Natural killer cell (primary cell): ENCODE results near the gene PPP1R12B. TPM values are rescaled to one million over a fixed set of nuclear protein-coding genes. Genes with fewer than 3 reads are reported as not detected.
A peak's percentile ranks its signal among the peaks of the same experiment; 100 is the strongest.

Source experiments
- ATAC-seq, 3 donors: fragments of 150-1000 bp in 2 of 3; fragments of 200-7000 bp in 1 of 3; cut with Tn5 transposase; 1 replicate in 1 of 3; 2 replicates in 2 of 3; pipeline ENCODE4 v1.10.0; 2021; ENCODE audit warnings: mild to moderate bottlenecking in 2 of 3, moderate library complexity in 2 of 3
- DNase-seq, 2 donors: peaks; one replicate each; pipeline versions ENCODE4 v3.0.0 to v3.0.0-alpha.2; 2013 to 2021; ENCODE audit warnings: mixed read lengths in 1 of 2
- H3K27ac ChIP-seq: one replicate; pipeline ENCODE4 v1.5.1; 2013; ENCODE audit warnings: mild to moderate bottlenecking, low read length
- H3K27me3 ChIP-seq: one replicate; pipeline ENCODE4 v1.6.1; 2013; ENCODE audit warnings: low read length; ENCODE audit not compliant: control insufficient read depth, insufficient read depth
- H3K36me3 ChIP-seq: one replicate; pipeline ENCODE4 v1.6.1; 2013; ENCODE audit warnings: low read length; ENCODE audit not compliant: control insufficient read depth, insufficient read depth
- H3K4me1 ChIP-seq: one replicate; pipeline ENCODE4 v1.6.1; 2013; ENCODE audit warnings: low read length; ENCODE audit not compliant: control insufficient read depth, insufficient read depth
- H3K4me3 ChIP-seq: one replicate; pipeline ENCODE4 v1.5.1; 2013; ENCODE audit warnings: low read length
- H3K9me3 ChIP-seq: one replicate; pipeline ENCODE4 v1.6.1; 2013; ENCODE audit warnings: low read length; ENCODE audit not compliant: control insufficient read depth, insufficient read depth
- H3K27ac Mint-ChIP-seq, 2 donors: one replicate each; pipeline ENCODE4 v1.8.0; 2022; ENCODE audit warnings: mild to moderate bottlenecking in 2 of 2, mixed read lengths in 2 of 2, moderate library complexity in 1 of 2
- H3K27me3 Mint-ChIP-seq, 2 donors: one replicate each; pipeline ENCODE4 v1.8.0; 2022; ENCODE audit warnings: low read depth in 2 of 2, mixed read lengths in 2 of 2
- H3K36me3 Mint-ChIP-seq: one replicate; pipeline ENCODE4 v1.8.0; 2022; ENCODE audit warnings: mixed read lengths
- H3K4me1 Mint-ChIP-seq, 2 donors: one replicate each; pipeline ENCODE4 v1.8.0; 2022; ENCODE audit warnings: mixed read lengths in 2 of 2
- H3K4me3 Mint-ChIP-seq: one replicate; pipeline ENCODE4 v1.8.0; 2022; ENCODE audit warnings: mild to moderate bottlenecking, moderate library complexity, mixed read lengths
- H3K9me3 Mint-ChIP-seq, 2 donors: one replicate each; pipeline ENCODE4 v1.8.0; 2022; ENCODE audit warnings: mixed read lengths in 2 of 2
- CTCF ChIP-seq: fragments of 200-600 bp; IDR thresholded peaks from one replicate; pipeline ENCODE4 v1.8.0; 2022; ENCODE audit warnings: antibody characterized with exemption
- WGBS: methylation state at CpG from one replicate; pipeline ENCODE4 v1.1.7; 2013; ENCODE audit warnings: missing lambda C conversion rate; ENCODE audit not compliant: insufficient coverage; 5-methylcytosine and 5-hydroxymethylcytosine counted together
- intact Hi-C: fragments of 100-400 bp; cut with micrococcal nuclease; formaldehyde crosslinking; loops from one replicate; pipeline ENCODE4 v1.14.2; 2022
- total RNA-seq, 4 donors: library from RNA; stranded (reverse); fragments of 120-200 nt in 1 of 4; gene quantifications; one replicate each; pipeline versions ENCODE4 v1.2.3 to v1.2.4, GENCODE V29; 2013 to 2022

The PPP1R12B gene
- total RNA-seq, 3 donors from 2014 or later (not counting 1 experiment from before 2014, with no cell fraction given): 27.8 to 47.5 (median 46.5) TPM

GRCh38 chr1:202591515-202591914 is 243.0 kb downstream of the PPP1R12B start:
- Histone ChIP-seq H3K27me3 (no peaks in the 10 kb centered on the region), H3K9me3 (no peaks in the 10 kb centered on the region), H3K36me3 (peaks cover 2% of the 10 kb centered on the region), H3K27ac (no peak overlapping the region), H3K4me3 (no peak overlapping the region), H3K4me1 (no peaks in the 10 kb centered on the region)
- no peaks in the 10 kb centered on the region for H3K9me3 Mint-ChIP-seq
- 93% methylated on average over 7 of the region's 7 CpGs for WGBS
- H3K27ac Mint-ChIP-seq: peak overlapping the region in 1 of 2 donors; percentile 17
- no peaks in the 10 kb centered on the region for H3K36me3 Mint-ChIP-seq
- H3K27me3 Mint-ChIP-seq: no peaks in the 10 kb centered on the region
- intact Hi-C loops: no loop called here
- no peak for TF ChIP-seq CTCF
- peaks cover 7 to 11% of the 10 kb centered on the region in 2 donors for H3K4me1 Mint-ChIP-seq
- H3K4me3 Mint-ChIP-seq: no peak overlapping the region
- DNase-seq: no peak
- no peak for ATAC-seq

GRCh38 chr1:202592146-202592545 is 243.6 kb downstream of the PPP1R12B start:
- TF ChIP-seq CTCF: no peak
- Histone ChIP-seq H3K9me3 (no peaks in the 10 kb centered on the region), H3K27ac (no peak overlapping the region), H3K27me3 (no peaks in the 10 kb centered on the region), H3K36me3 (peaks cover 2% of the 10 kb centered on the region), H3K4me3 (no peak overlapping the region), H3K4me1 (no peaks in the 10 kb centered on the region)
- Mint-ChIP-seq H3K27ac (no peak overlapping the region), H3K4me1 (peaks cover 6 to 11% of the 10 kb centered on the region in 2 donors), H3K9me3 (no peaks in the 10 kb centered on the region), H3K4me3 (no peak overlapping the region), H3K27me3 (no peaks in the 10 kb centered on the region), H3K36me3 (no peaks in the 10 kb centered on the region)
- no peak for DNase-seq
- intact Hi-C loops: no loop called here
- WGBS: 89% methylated on average over 6 of the region's 7 CpGs
- ATAC-seq: no peak

GRCh38 chr1:202593845-202594244 is 245.3 kb downstream of the PPP1R12B start:
- Histone ChIP-seq H3K4me1 (no peaks in the 10 kb centered on the region), H3K27me3 (no peaks in the 10 kb centered on the region), H3K4me3 (no peak overlapping the region), H3K36me3 (peaks cover 2% of the 10 kb centered on the region), H3K27ac (no peak overlapping the region), H3K9me3 (no peaks in the 10 kb centered on the region)
- Mint-ChIP-seq H3K36me3 (no peaks in the 10 kb centered on the region), H3K27me3 (no peaks in the 10 kb centered on the region), H3K27ac (no peak overlapping the region), H3K9me3 (no peaks in the 10 kb centered on the region), H3K4me1 (no peaks in the 10 kb centered on the region), H3K4me3 (no peak overlapping the region)
- 78% methylated on average over 4 of the region's 4 CpGs for WGBS
- no peak for DNase-seq
- no peak for TF ChIP-seq CTCF
- intact Hi-C loops: no loop called here
- ATAC-seq: no peak

- H3K27ac Mint-ChIP-seq: no peak overlapping the region
- peaks cover 2% of the 10 kb centered on the region for H3K36me3 ChIP-seq
- no peaks in the 10 kb centered on the region for H3K27me3 Mint-ChIP-seq
- intact Hi-C loops: no loop called here
- WGBS: 91% methylated on average over 13 of the region's 13 CpGs
- TF ChIP-seq CTCF: no peak
- no peaks in the 10 kb centered on the region for H3K27me3 ChIP-seq
- no peaks in the 10 kb centered on the region for H3K4me1 Mint-ChIP-seq
- H3K4me3 ChIP-seq: no peak overlapping the region
- ATAC-seq: no peak
- H3K36me3 Mint-ChIP-seq: no peaks in the 10 kb centered on the region
- H3K27ac ChIP-seq: no peak overlapping the region
- no peaks in the 10 kb centered on the region for H3K4me1 ChIP-seq
- H3K9me3 Mint-ChIP-seq: no peaks in the 10 kb centered on the region
- H3K9me3 ChIP-seq: no peaks in the 10 kb centered on the region
- DNase-seq: no peak
- no peak overlapping the region for H3K4me3 Mint-ChIP-seq
These were observed 248.1 kb downstream of the PPP1R12B start for GRCh38 chr1:202596638-202597037.
